PC-9 (cell line): ENCODE measurements around the gene ARSI. TPM values are rescaled to one million over a fixed set of nuclear protein-coding genes. Genes with fewer than 3 reads are reported as not detected.

ENCODE experiments used
- BruUV-seq: library from RNA; stranded (reverse); fragments of 400-500 nt; replicated peaks from 2 replicates; lab custom pipeline; 2021; lab: Mats Ljungman, UMichigan
- CTCF ChIA-PET: fragments of 300-600 bp; sonication (Branson Sonifier 250); formaldehyde crosslinking; loops from one replicate; lab custom pipeline; 2022; ENCODE audit warnings: antibody characterized with exemption; lab: Charles Lee
- POLR2A ChIA-PET: fragments of 300-600 bp; sonication (Branson Sonifier 250); formaldehyde crosslinking; loops from one replicate; lab custom pipeline; 2022; ENCODE audit warnings: antibody characterized with exemption; ENCODE audit not compliant: unreplicated experiment; lab: Charles Lee
- DNase-seq, 2 experiments: peaks; one replicate each; pipeline versions ENCODE4 v3.0.0 to v3.0.0-alpha.2; 2015 to 2022; ENCODE audit warnings: mixed read lengths in 1 of 2
- H2AFZ ChIP-seq: fragments of 200-600 bp; sonication (generic); 2 replicates; pipeline ENCODE4 v1.8.1; 2017; ENCODE audit warnings: antibody characterized with exemption
- H3F3A ChIP-seq: fragments of 200-600 bp; sonication (generic); 2 replicates; pipeline ENCODE4 v1.8.1; 2017; ENCODE audit warnings: antibody characterized with exemption, mild to moderate bottlenecking, low read depth; ENCODE audit not compliant: insufficient read depth
- H3K27ac ChIP-seq: fragments of 200-600 bp; sonication (generic); 2 replicates; pipeline ENCODE4 v1.6.1; 2016; ENCODE audit warnings: mixed run types
- H3K27me3 ChIP-seq: fragments of 200-600 bp; sonication (generic); 2 replicates; pipeline ENCODE4 v1.6.1; 2016; ENCODE audit warnings: low read depth, mixed run types; ENCODE audit not compliant: insufficient read depth
- H3K36me3 ChIP-seq: fragments of 200-600 bp; sonication (generic); 2 replicates; pipeline ENCODE4 v1.6.1; 2016; ENCODE audit warnings: low read depth, mixed run types
- H3K4me1 ChIP-seq: fragments of 200-600 bp; sonication (generic); replicated peaks from 2 replicates; pipeline ENCODE4 v1.6.1; 2016; ENCODE audit warnings: mixed run types; ENCODE audit not compliant: insufficient read depth
- H3K4me2 ChIP-seq: fragments of 200-600 bp; sonication (generic); 2 replicates; pipeline ENCODE4 v1.6.1; 2017; ENCODE audit warnings: mixed run types
- H3K4me3 ChIP-seq: fragments of 200-600 bp; sonication (generic); 2 replicates; pipeline ENCODE4 v1.6.1; 2016; ENCODE audit warnings: mixed run types
- H3K79me2 ChIP-seq: fragments of 200-600 bp; sonication (generic); 2 replicates; pipeline ENCODE4 v1.6.1; 2017; ENCODE audit warnings: low read depth, mixed run types
- H3K9me2 ChIP-seq: fragments of 200-600 bp; sonication (generic); 2 replicates; pipeline ENCODE4 v1.8.1; 2017; ENCODE audit warnings: mild to moderate bottlenecking; ENCODE audit not compliant: insufficient read depth
- H3K9me3 ChIP-seq: fragments of 200-600 bp; sonication (generic); 2 replicates; pipeline ENCODE4 v1.8.1; 2016; ENCODE audit warnings: low read depth; ENCODE audit not compliant: insufficient read depth
- H4K20me1 ChIP-seq: fragments of 200-600 bp; sonication (generic); 2 replicates; pipeline ENCODE4 v1.8.1; 2017; ENCODE audit not compliant: insufficient read depth
- EZH2 ChIP-seq: fragments of 200-600 bp; sonication (generic); IDR thresholded peaks from 2 replicates; pipeline ENCODE4 v1.8.0; 2017; ENCODE audit warnings: antibody characterized with exemption, low read depth
- intact Hi-C: fragments of 100-400 bp; cut with micrococcal nuclease; formaldehyde crosslinking; loops from one replicate; pipeline ENCODE4 v1.10.0; 2022; ENCODE audit not compliant: unreplicated experiment
- total RNA-seq: library from RNA; stranded (reverse); gene quantifications from 2 replicates; pipeline ENCODE4 v1.2.3, GENCODE V29; 2021
- TF ChIP-seq, protein P1 (sequence below): fragments of 200-600 bp; sonication (generic); conservative IDR thresholded peaks from 2 replicates; pipeline ENCODE4 v1.6.1; 2017; ENCODE audit warnings: mixed run types, antibody characterized with exemption, mild to moderate bottlenecking, moderate library complexity

ARSI gene
- total RNA-seq, 1 experiment from 2014 or later: 2.6 TPM

DNA sequence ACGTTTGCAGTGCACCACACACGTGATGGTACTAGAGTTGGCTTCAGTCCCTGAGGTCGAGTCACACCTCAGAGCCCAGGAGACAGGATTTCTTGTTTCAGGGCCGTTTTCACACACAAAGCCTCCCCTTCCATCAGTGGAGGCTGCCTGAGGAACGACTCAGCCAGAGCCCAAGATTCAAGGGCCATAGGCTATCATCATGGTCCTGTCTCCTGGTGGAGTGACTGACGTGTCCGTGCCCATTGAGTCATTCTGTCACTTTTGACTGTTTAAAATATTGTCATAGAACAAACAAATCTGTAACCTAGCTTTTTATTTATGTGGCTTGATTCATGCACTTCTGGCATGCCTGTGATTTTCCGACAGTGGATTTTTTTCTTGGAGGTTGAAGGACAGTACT is 41.5 kb downstream of the ARSI start:
- TF ChIP-seq EZH2: no peak
- TF ChIP-seq, protein P1, sequence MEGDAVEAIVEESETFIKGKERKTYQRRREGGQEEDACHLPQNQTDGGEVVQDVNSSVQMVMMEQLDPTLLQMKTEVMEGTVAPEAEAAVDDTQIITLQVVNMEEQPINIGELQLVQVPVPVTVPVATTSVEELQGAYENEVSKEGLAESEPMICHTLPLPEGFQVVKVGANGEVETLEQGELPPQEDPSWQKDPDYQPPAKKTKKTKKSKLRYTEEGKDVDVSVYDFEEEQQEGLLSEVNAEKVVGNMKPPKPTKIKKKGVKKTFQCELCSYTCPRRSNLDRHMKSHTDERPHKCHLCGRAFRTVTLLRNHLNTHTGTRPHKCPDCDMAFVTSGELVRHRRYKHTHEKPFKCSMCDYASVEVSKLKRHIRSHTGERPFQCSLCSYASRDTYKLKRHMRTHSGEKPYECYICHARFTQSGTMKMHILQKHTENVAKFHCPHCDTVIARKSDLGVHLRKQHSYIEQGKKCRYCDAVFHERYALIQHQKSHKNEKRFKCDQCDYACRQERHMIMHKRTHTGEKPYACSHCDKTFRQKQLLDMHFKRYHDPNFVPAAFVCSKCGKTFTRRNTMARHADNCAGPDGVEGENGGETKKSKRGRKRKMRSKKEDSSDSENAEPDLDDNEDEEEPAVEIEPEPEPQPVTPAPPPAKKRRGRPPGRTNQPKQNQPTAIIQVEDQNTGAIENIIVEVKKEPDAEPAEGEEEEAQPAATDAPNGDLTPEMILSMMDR: no peak
- DNase-seq: peak; percentile 16 to 66
- Histone ChIP-seq H3K27me3 (no peaks in the 10 kb centered on the region), H3K9me2 (no peaks in the 10 kb centered on the region), H4K20me1 (no peaks in the 10 kb centered on the region), H3K36me3 (no peaks in the 10 kb centered on the region), H3K4me3 (no peak overlapping the region), H3F3A (peaks cover 16% of the 10 kb centered on the region; the same call in 1 of the 2 replicates), H3K4me1 (peaks cover 38% of the 10 kb centered on the region), H3K4me2 (peak overlapping the region; percentile 4; the same call in 1 of the 2 replicates), H2AFZ (no peak overlapping the region), H3K79me2 (no peaks in the 10 kb centered on the region), H3K27ac (no peak overlapping the region), H3K9me3 (no peaks in the 10 kb centered on the region)
- intact Hi-C loops: loop anchor here (5.0 kb wide), 1 partner anchor 61 kb away; no protein-coding TSS in a partner anchor
- BruUV-seq: no TSS peak
- ChIA-PET CTCF (no interaction called here), POLR2A (no interaction called here)

DNA sequence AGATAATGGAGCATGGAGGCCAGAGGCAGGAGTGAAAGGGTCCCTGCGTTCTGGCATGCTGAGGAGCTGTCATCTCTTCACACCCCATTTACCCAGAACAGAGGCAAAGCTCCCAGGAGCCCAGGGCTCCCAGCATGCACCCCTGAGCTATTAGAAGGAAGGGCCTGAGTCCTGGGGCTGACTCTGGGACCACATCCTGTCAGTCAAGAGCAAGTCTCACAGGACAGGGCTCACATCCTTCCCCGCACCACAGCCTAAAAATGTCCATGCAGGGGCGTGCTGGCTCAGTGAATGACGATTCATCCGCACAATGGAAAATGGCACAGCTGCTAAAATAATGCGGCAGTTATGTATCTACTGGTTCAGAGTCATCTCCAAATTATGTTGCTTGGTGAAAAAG is 44.6 kb downstream of the ARSI start:
- DNase-seq: no peak
- CTCF ChIA-PET: interaction anchor here (0.6 kb wide), 1 partner anchor 79 kb away, joined by 3 read pairs; no protein-coding TSS in a partner anchor

DNA sequence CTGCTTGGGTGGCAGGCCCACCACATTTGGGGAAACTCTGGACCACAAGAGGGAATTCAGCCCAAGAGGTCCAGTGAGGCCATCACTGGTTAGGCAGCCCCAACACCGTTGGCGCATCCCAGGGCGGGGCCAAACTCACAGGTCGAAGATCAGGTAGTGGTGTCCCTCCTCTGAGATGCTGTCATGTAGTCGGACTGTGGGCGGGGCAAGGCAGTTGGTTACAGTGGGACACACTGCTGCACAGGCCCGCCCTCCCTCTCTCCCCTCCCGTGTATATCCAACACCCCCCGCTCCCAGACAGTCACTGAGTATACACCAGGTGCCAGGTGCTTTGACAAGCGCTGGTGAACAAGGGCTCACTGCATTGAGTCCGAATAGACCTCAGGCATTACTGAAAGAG is 45.3 kb downstream of the ARSI start:
- POLR2A ChIA-PET: no interaction called here
- Histone ChIP-seq H3K36me3 (no peaks in the 10 kb centered on the region), H2AFZ (no peak overlapping the region), H3K4me3 (no peak overlapping the region), H3K27ac (no peak overlapping the region), H3F3A (no peaks in the 10 kb centered on the region), H3K27me3 (no peaks in the 10 kb centered on the region), H3K4me1 (peaks cover 17% of the 10 kb centered on the region), H4K20me1 (no peaks in the 10 kb centered on the region), H3K4me2 (no peak overlapping the region), H3K9me3 (no peaks in the 10 kb centered on the region), H3K9me2 (no peaks in the 10 kb centered on the region), H3K79me2 (no peaks in the 10 kb centered on the region)
- no peak for DNase-seq
- BruUV-seq: no TSS peak
- TF ChIP-seq EZH2: no peak
- TF ChIP-seq, protein P1: no peak
- intact Hi-C loops: no loop called here
- CTCF ChIA-PET: interaction anchor here (0.6 kb wide), 1 partner anchor 80 kb away, joined by 3 read pairs; no protein-coding TSS in a partner anchor

More for the DNA sequence above, 44.6 kb downstream of the ARSI start:
- no peak overlapping the region for H3K4me3 ChIP-seq
- no peak for TF ChIP-seq EZH2
- TF ChIP-seq, protein P1: no peak
- H4K20me1 ChIP-seq: no peaks in the 10 kb centered on the region
- H2AFZ ChIP-seq: no peak overlapping the region
- no TSS peak for BruUV-seq
- no peak overlapping the region for H3K4me2 ChIP-seq
- H3K9me3 ChIP-seq: no peaks in the 10 kb centered on the region
- POLR2A ChIA-PET: no interaction called here
- H3K27ac ChIP-seq: no peak overlapping the region
- H3K4me1 ChIP-seq: peaks cover 24% of the 10 kb centered on the region
- H3K9me2 ChIP-seq: no peaks in the 10 kb centered on the region
- H3K27me3 ChIP-seq: no peaks in the 10 kb centered on the region
- H3K36me3 ChIP-seq: no peaks in the 10 kb centered on the region
- H3K79me2 ChIP-seq: no peaks in the 10 kb centered on the region
- intact Hi-C loops: no loop called here
- peaks cover 4% of the 10 kb centered on the region; the same call in 1 of the 2 replicates for H3F3A ChIP-seq
